ENCODE measurements around the gene ZBTB20.
A peak's percentile ranks its signal among the peaks of the same experiment; 100 is the strongest.

ZBTB20 gene

GRCh38 chr3:114900908-114901307, 246.2 kb downstream of the ZBTB20 start:
- no peak for DNase-seq

DNA sequence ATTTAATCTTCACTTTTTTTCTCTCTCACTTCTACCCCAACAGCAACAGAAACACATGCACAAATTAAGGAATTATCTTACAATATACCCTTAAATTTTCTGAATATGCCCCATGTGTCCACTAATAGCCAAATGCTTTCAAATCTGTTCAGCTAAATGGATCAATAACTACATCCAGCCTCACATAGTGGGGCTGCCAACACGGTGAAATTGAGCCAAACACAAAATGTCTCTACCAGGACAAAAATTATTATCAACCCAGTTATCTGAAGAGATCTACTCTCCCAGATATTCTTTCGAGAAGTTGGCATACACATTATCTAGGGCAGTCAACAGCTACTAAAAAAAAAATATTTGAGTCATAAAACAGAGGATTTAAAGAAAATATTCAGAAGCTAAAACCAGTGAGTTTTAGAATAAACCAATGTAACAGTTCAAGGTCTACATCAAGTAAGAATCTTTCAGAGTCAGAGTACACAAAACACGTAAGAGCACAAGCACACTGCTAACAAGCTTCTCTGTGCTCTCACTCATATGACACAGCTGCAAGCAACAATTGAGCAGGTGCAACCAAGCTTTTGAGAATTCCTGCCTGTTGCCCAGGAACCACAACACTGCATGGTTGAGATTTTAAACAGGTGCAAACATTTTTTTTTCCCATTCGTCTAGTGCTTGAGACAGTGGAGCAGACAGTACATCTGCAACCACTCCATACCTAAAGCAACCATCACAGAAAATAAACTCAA, 247.7 kb downstream of the ZBTB20 start:
- DNase-seq, result peak; percentile 9

GRCh38 chr3:114896978-114897377, 250.1 kb downstream of the ZBTB20 start:
- no peak for DNase-seq

DNA sequence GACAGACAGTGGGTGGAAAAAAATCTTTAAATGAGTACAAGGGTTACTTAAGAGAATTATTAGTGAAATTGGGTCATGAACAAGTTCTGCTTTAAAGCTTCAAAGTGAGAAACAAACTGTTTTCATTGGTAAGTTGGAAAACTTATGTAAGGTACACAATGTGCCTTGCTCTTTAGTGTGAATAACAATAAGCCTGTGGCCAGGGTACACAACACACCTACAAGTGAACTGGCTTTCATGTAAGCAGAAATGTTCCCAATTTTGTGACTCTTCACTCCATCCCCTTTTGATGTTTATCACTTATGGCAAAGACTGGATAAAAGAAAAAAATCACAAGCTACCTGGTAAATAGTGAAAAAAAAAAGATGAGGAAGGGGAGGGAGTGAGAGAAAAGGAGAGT, 253.7 kb downstream of the ZBTB20 start:
- DNase-seq, result no peak

- peak; percentile 41 for DNase-seq
Observed at GRCh38 chr3:114892880-114893279, 254.2 kb downstream of the ZBTB20 start.

GRCh38 chr3:114892131-114892879, 254.8 kb downstream of the ZBTB20 start:
- peak; percentile 32 for DNase-seq

DNA sequence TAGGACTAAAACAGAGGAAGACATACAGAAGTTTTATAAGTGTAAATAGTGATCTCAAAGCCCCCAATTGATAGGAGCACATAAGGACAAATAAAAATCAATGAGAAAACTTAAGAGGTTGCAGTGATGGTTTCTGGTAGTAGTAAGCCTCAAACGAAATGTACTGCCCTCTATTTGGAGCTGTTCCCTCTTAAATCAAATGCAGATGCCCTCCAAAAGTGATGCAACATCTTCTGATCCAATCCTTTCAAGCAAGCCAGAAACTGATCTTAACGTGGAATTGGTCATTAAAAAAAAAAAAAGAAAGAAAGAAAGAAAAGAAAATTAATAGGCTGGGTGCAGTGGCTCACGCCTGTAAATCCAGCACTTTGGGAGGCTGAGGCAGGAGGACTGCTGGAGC, 259.3 kb downstream of the ZBTB20 start:
- no peak for DNase-seq

- no peak for DNase-seq
Observed at GRCh38 chr3:114886905-114887304, 260.2 kb downstream of the ZBTB20 start.

DNA sequence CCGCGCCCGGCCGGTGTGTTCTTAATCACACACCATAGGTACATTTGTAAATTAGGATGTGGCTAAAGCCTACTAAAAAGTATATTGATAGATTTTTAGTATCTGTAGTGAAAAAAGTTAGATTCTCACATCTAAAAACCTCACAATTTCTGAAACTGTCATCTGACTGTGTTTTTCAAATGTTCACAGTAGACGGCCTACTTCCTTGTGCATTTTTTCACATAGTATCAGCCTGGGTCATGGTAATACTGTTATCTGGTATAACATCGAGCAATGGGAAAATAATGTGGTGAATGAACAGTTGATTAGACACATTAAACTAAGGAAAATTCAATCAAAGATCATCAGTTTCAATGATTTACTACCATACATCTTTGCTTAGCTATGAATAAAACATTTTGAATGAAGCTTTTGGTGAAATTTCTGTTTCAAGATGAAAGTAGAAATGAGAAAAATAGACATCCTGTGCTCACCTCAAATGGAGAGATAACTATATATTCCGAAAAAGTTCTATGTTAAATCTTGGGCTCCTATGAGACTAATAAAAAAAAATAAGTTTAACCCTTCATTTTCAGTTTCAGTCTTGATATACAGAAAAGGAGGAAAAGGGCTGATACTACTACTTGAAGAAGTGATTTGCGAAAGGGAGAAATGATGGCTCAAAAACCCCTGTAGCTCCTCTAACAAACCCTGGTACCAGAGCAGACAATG, 262.7 kb downstream of the ZBTB20 start:
- DNase-seq, result no peak

- peak; percentile 14 for DNase-seq
Observed at GRCh38 chr3:114880078-114880477, 267.0 kb downstream of the ZBTB20 start.

- DNase-seq, result no peak
Observed at GRCh38 chr3:114879059-114880031, 267.7 kb downstream of the ZBTB20 start.

GRCh38 chr3:114878114-114878839, 268.8 kb downstream of the ZBTB20 start:
- no peak for DNase-seq

GRCh38 chr3:114877378-114878113, 269.5 kb downstream of the ZBTB20 start:
- no peak for DNase-seq

- no peak for DNase-seq
Observed at GRCh38 chr3:114874522-114874971, 272.5 kb downstream of the ZBTB20 start.

GRCh38 chr3:114873591-114873990, 273.5 kb downstream of the ZBTB20 start:
- DNase-seq, result no peak

DNA sequence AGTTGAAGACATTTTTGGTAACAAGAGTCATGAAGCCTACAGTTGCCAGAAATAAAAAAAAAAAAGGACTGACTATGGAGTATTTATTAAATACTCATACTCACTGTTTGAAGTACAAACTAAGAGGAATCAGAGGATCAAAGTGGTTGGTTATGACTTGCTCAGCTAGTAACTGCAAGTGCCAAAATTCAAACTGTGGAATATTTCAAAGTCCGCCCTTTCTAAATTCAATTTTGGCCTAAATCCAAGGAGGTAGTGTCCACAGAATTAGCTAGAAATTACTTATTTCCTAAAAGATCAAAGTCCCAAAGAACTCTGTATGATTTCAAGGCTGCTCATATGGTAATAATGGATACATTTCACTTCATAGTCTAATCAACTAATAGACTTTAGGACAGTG, 274.5 kb downstream of the ZBTB20 start:
- DNase-seq, result no peak

DNA sequence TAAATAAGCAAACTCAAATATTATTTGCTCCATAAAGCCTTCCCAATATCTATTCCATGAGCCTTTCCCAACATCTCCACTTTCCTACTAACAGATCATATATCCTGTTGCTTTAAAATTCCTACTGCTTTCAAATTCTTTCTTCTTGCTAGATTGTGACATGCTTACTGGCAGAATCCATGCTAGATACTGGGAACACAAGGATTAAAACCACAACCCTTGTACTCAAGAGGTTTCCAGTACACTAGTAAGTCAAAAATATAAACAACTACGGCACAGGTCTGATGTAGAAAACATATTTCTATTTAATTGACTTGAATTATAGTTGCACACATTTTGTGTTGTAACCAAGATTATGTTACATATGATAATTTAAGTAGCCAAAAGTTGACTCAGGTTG, 275.0 kb downstream of the ZBTB20 start:
- no peak for DNase-seq

DNA sequence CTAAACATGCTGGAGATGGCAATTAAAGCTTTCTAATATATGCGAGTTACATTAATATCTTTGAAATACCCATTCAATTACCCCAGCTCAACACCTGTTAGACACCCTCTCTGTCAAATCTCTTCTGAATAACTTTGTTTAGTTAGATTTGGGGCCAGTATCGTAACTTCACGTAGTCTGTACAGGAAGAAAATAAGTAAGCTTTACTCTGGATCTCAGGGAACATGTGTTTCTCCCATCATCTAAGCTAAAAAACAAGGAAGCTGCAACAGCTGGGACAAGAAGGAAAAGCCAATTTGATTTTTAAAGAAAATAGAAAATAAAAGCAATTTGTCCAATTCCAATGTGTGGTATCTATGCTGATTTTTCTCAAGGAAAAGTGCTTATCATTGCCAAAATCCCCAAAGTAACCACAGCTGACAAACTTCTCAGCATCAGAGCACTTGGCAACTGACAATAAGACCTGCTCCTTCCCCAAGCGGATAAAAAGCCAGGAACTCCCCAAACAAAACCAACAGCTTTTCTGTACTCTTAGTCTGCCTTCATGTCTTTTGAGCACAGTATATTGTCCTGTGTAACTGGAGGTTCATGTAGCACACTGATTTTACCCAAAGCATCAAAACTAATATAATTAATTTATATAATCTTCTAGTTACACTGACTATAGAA, 279.1 kb downstream of the ZBTB20 start:
- DNase-seq, result no peak

GRCh38 chr3:114867359-114867758, 279.7 kb downstream of the ZBTB20 start:
- no peak for DNase-seq

GRCh38 chr3:114866430-114866829, 280.7 kb downstream of the ZBTB20 start:
- DNase-seq, result no peak

Data from retina (tissue), 1 donor.